HCEC 1CT (cell line): ENCODE results near the gene TEX264.
"Not testable (repeated sequence)": the region's sequence is repeated elsewhere in the genome, so short reads cannot be mapped to it uniquely, and the experiment has no call there.

Experiments
- DNase-seq: peaks from one replicate; pipeline ENCODE4 v3.0.0-alpha.2; 2017

Gene TEX264

GRCh38 chr3:51670823-51671733 is at the start of gene TEX264:
TSS of gene TEX264 (plus strand) at chr3:51671252. CDS start at chr3:51674305, 3,053 bp downstream.
- DNase-seq = peak; percentile 78

- DNase-seq = no peak
Observed at GRCh38 chr3:51622413-51622812, 48.6 kb upstream of the TEX264 start.

- DNase-seq = peak; percentile 45
Observed at GRCh38 chr3:51622868-51623267, 48.2 kb upstream of the TEX264 start.

GRCh38 chr3:51630513-51630912 is 40.5 kb upstream of the TEX264 start:
- DNase-seq = no peak

- no peak for DNase-seq
Observed at GRCh38 chr3:51637144-51637940, 33.7 kb upstream of the TEX264 start.

GRCh38 chr3:51637941-51638471 is 33.0 kb upstream of the TEX264 start:
- peak; percentile 66 for DNase-seq

- no peak for DNase-seq
Observed at GRCh38 chr3:51642462-51642861, 28.6 kb upstream of the TEX264 start.

GRCh38 chr3:51646091-51646490 is 25.0 kb upstream of the TEX264 start:
- no peak for DNase-seq

GRCh38 chr3:51652103-51652502 is 18.9 kb upstream of the TEX264 start:
- DNase-seq = not testable (repeated sequence)

- not testable (repeated sequence) for DNase-seq
Observed at GRCh38 chr3:51653409-51653808, 17.6 kb upstream of the TEX264 start.

GRCh38 chr3:51657234-51657633 is 13.8 kb upstream of the TEX264 start:
- DNase-seq = no peak

- no peak for DNase-seq
Observed at GRCh38 chr3:51659942-51660341, 11.1 kb upstream of the TEX264 start.

- DNase-seq = no peak
Observed at GRCh38 chr3:51662456-51662855, 8.6 kb upstream of the TEX264 start.

- DNase-seq = no peak
Observed at GRCh38 chr3:51668756-51669155, 2.3 kb upstream of the TEX264 start.

GRCh38 chr3:51669241-51670052 is 1.6 kb upstream of the TEX264 start:
- DNase-seq = peak; percentile 72

GRCh38 chr3:51670053-51670822 is 814 bp upstream of the TEX264 start:
- no peak for DNase-seq

GRCh38 chr3:51671734-51672475 is 853 bp downstream of the TEX264 start:
- peak; percentile 42 for DNase-seq

GRCh38 chr3:51673181-51673801 is 2.2 kb downstream of the TEX264 start:
- no peak for DNase-seq

GRCh38 chr3:51673802-51674654 is 3.0 kb downstream of the TEX264 start:
- no peak for DNase-seq

- DNase-seq = peak; percentile 53
Observed at GRCh38 chr3:51675201-51675611, 4.2 kb downstream of the TEX264 start.
